CD4-positive, alpha-beta T cell treated with Interleukin-6 for 4 hours (primary cell): ENCODE results near the gene IFNGR2.
"Not testable (repeated sequence)": the region's sequence is repeated elsewhere in the genome, so short reads cannot be mapped to it uniquely, and the experiment has no call there.

Experiments
- DNase-seq: peaks from one replicate; pipeline ENCODE4 v3.0.0-alpha.2; 2020; ENCODE audit warnings: mixed read lengths

IFNGR2 gene

GRCh38 chr21:33446620-33447019 lies 43.4 kb downstream of the IFNGR2 start:
- not testable (repeated sequence) for DNase-seq

GRCh38 chr21:33449616-33450015 lies 46.4 kb downstream of the IFNGR2 start:
- DNase-seq, result no peak

- DNase-seq, result no peak
Observed at GRCh38 chr21:33451634-33452071, 48.4 kb downstream of the IFNGR2 start.

GRCh38 chr21:33452362-33452761 lies 49.1 kb downstream of the IFNGR2 start:
- no peak for DNase-seq

- DNase-seq, result no peak
Observed at GRCh38 chr21:33455686-33456446, 52.7 kb downstream of the IFNGR2 start.

GRCh38 chr21:33458861-33459260 lies 55.6 kb downstream of the IFNGR2 start:
- no peak for DNase-seq

DNA sequence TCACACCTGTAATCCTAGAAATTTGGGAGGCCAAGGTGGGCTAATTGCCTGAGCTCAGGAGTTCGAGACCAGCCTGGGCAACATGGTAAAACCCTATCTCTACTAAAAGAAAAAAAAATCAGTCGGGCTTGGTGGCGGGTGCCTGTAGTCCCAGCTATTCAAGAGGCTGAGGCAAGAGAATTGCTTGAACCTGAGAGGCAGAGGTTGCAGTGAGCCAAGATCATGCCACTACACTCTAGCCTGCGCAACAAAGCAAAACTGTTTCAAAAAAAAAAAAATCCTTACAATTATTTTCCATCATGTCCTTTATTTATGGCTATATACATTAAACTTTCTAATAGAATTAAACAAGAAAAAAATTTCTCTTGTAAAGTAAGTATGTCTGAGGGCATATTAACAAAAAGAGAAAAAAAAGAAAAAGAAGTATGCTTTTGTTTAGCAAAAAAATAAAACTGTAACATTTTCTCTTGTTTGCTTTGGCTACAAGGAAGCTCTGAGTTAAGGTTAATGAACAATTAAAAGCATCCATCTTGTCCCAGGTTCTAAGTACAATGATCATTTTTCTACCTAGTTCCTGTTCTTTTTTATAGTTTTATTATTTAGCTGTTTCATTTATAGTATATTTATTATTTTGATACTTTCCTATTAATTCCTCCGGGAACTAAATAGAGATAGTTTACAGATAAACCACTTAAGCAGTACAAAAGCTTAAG lies 58.5 kb downstream of the IFNGR2 start:
- DNase-seq, result no peak

DNA sequence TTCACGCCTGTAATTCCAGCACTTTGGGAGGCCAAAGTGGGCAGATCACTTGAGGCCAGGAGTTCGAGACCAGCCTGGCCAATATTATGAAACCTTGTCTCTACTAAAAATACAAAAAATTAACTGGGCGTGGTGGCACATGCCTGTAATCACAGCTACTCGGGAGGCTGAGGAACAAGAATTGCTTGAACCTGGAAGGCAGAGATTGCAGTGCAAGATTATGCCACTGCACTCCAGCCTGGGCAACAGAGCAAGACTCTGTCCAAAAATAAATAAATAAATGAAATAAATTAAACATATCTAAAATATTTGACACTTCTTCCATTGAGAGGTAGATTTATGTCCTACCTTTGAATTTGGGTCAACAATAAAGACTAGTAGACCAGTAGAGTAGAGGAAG lies 66.0 kb downstream of the IFNGR2 start:
- DNase-seq, result not testable (repeated sequence)

- DNase-seq, result no peak
Observed at GRCh38 chr21:33470701-33471100, 67.5 kb downstream of the IFNGR2 start.

GRCh38 chr21:33473344-33473743 lies 70.1 kb downstream of the IFNGR2 start:
- no peak for DNase-seq

DNA sequence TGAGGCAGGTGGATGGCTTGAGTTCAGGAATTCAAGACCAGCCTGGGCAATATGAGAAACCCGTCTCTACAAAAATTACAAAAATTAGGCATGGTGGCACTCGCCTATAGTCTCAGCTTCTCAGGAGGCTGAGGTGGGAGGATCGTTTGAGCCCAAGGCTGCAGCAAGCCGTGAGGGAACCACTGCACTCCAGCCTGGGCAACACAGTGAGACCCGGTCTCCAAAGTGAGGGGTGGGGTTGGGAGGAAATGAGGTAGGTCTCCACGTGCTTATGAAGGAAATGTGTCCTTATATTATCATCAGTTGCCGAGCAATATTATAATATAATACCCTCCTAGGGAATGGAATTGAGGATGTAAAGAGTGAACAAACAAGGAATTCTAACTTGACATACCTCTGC lies 73.9 kb downstream of the IFNGR2 start:
- no peak for DNase-seq

DNA sequence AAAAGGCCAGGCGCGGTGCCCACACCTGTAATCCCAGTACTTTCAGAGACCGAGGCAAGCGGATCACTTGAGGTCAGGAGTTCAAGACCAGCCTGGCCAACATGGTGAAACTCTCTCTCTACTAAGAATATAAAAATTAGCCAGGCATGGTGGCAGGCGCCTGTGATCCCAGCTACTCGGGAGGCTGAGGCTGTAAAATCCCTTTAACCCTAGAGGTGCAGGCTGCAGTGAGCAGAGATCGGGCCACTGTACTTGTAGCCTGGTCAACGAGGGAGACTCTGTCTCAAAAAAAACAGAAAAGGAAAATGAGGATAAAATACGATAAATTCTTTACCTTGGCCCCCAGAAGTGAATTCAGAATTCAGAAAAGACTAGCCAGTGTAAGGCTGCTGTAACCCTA lies 75.0 kb downstream of the IFNGR2 start:
- no peak for DNase-seq

DNA sequence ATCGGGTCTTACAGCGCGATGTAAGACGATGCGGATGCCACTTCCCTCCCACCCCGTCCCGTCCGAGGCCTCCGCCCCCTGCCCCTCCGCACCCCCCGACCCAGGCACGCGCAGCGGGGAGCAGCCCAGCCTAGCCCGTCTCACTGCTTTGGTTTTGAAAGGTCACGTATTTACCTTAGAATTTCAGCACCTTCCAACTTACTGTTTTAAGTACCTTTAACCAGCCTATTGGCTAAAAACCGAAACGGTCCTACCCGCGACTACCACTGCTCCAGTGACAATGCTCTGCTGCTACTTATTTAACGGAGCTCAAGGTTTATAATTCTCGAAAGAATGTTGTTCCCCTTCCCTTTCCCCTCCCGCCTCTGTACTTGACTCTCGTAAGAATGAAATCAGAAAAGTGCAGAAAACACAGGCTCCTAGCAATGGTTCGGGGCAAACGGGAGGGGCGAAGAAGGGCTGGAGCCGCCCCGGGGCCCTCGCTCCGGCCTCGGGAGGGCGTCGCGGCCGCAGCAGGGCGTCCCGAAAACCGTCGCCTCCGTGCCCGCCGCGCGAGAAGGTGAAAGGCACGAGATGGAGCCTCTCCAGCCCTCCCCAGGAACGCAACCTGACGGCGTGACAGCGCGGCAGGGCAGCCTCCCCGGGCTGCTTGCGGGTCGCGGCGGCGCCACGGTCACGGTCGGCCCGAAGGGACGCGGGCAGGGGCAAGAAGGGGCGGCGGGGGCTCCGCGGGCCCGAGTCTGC lies 75.9 kb downstream of the IFNGR2 start:
- DNase-seq, result peak; percentile 53

- peak; percentile 99 for DNase-seq
Observed at GRCh38 chr21:33479679-33480480, 76.7 kb downstream of the IFNGR2 start, which contains the start of gene TMEM50B. Gene TMEM50B (minus strand): TSS chr21:33479974. CDS start chr21:33468885, 11,089 bp downstream.

GRCh38 chr21:33480481-33481103 lies 77.4 kb downstream of the IFNGR2 start:
- no peak for DNase-seq

DNA sequence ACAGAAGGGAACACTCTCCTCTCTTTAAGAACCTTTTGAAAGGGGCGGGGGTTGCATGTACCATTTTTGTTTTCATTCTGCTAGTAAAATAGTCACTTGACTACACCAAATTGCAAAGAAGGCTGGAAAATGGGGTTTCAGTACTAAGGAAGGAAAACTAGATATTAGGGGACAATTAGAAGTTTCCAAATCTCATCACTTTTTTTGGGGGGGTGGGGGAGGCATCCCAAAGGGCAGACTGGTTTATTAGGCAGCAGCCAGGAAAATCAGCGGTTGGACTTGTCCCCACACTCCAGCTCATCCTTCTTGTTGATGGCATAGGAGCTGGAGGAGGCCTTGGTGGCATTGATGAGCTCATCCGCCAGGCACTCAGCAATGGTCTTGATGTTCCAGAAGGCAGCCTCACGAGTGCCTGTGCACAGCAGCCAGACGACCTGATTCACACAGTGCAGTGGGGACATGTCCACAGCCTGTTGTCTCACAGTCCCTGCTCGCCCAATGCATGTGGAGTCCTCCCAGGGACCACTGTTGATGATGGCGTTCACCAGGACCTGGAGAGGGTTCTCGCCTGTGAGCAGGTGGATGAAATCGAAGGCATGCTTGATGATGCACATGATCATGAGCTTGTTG lies 78.2 kb downstream of the IFNGR2 start:
- DNase-seq, result no peak
